Measurements from ENCODE around the gene THRB. TPM values are rescaled to one million over a fixed set of nuclear protein-coding genes. Genes with fewer than 3 reads are reported as not detected.

Gene THRB
- total and polyA plus RNA-seq, 2 experiments from 2014 or later: 26.8 to 60.0 TPM

- no peak overlapping the region for H3K4me2 ChIP-seq
Measured at GRCh38 chr3:24296441-24297205, 198.0 kb downstream of the THRB start.

GRCh38 chr3:24294150-24294549 is 200.5 kb downstream of the THRB start:
- H3K4me1 ChIP-seq (ENCODE audit: insufficient read depth): peaks cover 4% of the 10 kb centered on the region
- H3K27ac ChIP-seq: no peak overlapping the region
- no peaks in the 10 kb centered on the region for H3K9me2 ChIP-seq (replicated peaks; ENCODE audit: insufficient read depth)
- H3K9me3 ChIP-seq (ENCODE audit: low read depth): no peaks in the 10 kb centered on the region
- 98% methylated on average over 2 of the region's 2 CpGs for WGBS (ENCODE audit: low lambda C conversion rate, missing lambda C conversion rate)
- H3K4me2 ChIP-seq: no peak overlapping the region
- no peak overlapping the region for H3K4me3 ChIP-seq
- no peaks in the 10 kb centered on the region for H3K36me3 ChIP-seq (replicated peaks; ENCODE audit: insufficient read depth, low read depth)
- no peak for TF ChIP-seq EZH2phosphoT487 (IDR thresholded peaks at IDR 0.05; ENCODE audit: low read depth, severe bottlenecking, unreplicated experiment)
- no peak for TF ChIP-seq CTCF (IDR thresholded peaks at IDR 0.05; ENCODE audit: poor library complexity)
- TF ChIP-seq EZH2 (IDR thresholded peaks at IDR 0.05; ENCODE audit: borderline replicate concordance): no peak
- H3K79me2 ChIP-seq: no peaks in the 10 kb centered on the region
- no peak for DNase-seq (ENCODE audit: low spot score)
- H2AFZ ChIP-seq: no peak overlapping the region
- H3K27me3 ChIP-seq: no peaks in the 10 kb centered on the region
- H4K20me1 ChIP-seq (ENCODE audit: insufficient read depth, poor library complexity, severe bottlenecking): no peaks in the 10 kb centered on the region

More at GRCh38 chr3:24296441-24297205, 198.0 kb downstream of the THRB start:
- no peaks in the 10 kb centered on the region for H4K20me1 ChIP-seq (ENCODE audit: insufficient read depth, poor library complexity, severe bottlenecking)
- peaks cover 5% of the 10 kb centered on the region for H3K79me2 ChIP-seq
- H3K27me3 ChIP-seq: no peaks in the 10 kb centered on the region
- no peak overlapping the region for H3K4me3 ChIP-seq
- no peak for DNase-seq (ENCODE audit: low spot score)
- peak overlapping the region; percentile 28 for H3K27ac ChIP-seq
- no peaks in the 10 kb centered on the region for H3K9me2 ChIP-seq (replicated peaks; ENCODE audit: insufficient read depth)
- WGBS (ENCODE audit: low lambda C conversion rate, missing lambda C conversion rate): 63% methylated on average over 5 of the region's 5 CpGs
- H2AFZ ChIP-seq: no peak overlapping the region
- H3K9me3 ChIP-seq (ENCODE audit: low read depth): no peaks in the 10 kb centered on the region
- H3K36me3 ChIP-seq (replicated peaks; ENCODE audit: insufficient read depth, low read depth): no peaks in the 10 kb centered on the region
- H3K4me1 ChIP-seq (ENCODE audit: insufficient read depth): peaks cover 18% of the 10 kb centered on the region
- TF ChIP-seq CTCF (IDR thresholded peaks at IDR 0.05; ENCODE audit: poor library complexity) (no peak), EZH2phosphoT487 (IDR thresholded peaks at IDR 0.05; ENCODE audit: low read depth, severe bottlenecking, unreplicated experiment) (no peak), EZH2 (IDR thresholded peaks at IDR 0.05; ENCODE audit: borderline replicate concordance) (no peak)

- no peak overlapping the region for H3K4me2 ChIP-seq
- H3K27ac ChIP-seq: no peak overlapping the region
- no peak overlapping the region for H3K4me3 ChIP-seq
- no peaks in the 10 kb centered on the region for H3K9me2 ChIP-seq (replicated peaks; ENCODE audit: insufficient read depth)
- H3K36me3 ChIP-seq (replicated peaks; ENCODE audit: insufficient read depth, low read depth): no peaks in the 10 kb centered on the region
- DNase-seq (ENCODE audit: low spot score): no peak
- peaks cover 5% of the 10 kb centered on the region for H3K79me2 ChIP-seq
- peaks cover 9% of the 10 kb centered on the region for H3K4me1 ChIP-seq (ENCODE audit: insufficient read depth)
- H4K20me1 ChIP-seq (ENCODE audit: insufficient read depth, poor library complexity, severe bottlenecking): no peaks in the 10 kb centered on the region
- no peaks in the 10 kb centered on the region for H3K9me3 ChIP-seq (ENCODE audit: low read depth)
- no peaks in the 10 kb centered on the region for H3K27me3 ChIP-seq
- H2AFZ ChIP-seq: no peak overlapping the region
- TF ChIP-seq EZH2 (IDR thresholded peaks at IDR 0.05; ENCODE audit: borderline replicate concordance) (no peak), CTCF (IDR thresholded peaks at IDR 0.05; ENCODE audit: poor library complexity) (no peak), EZH2phosphoT487 (IDR thresholded peaks at IDR 0.05; ENCODE audit: low read depth, severe bottlenecking, unreplicated experiment) (no peak)
Measured at GRCh38 chr3:24291646-24292045, 203.0 kb downstream of the THRB start.
